Measurements from ENCODE around the gene EHD1. TPM values are rescaled to one million over a fixed set of nuclear protein-coding genes. Genes with fewer than 3 reads are reported as not detected.

Gene EHD1
- total and polyA plus RNA-seq, 9 of the 15 experiments (the other 6 are each of a cell fraction or from before 2014, with no cell fraction given) = 0.46 to 65.0 (median 16.4) TPM

GRCh38 chr11:64842851-64843685, 35.4 kb downstream of the EHD1 start (continued):
- TF ChIP-seq SNAPC5 (CRISPR knock-in tag; IDR thresholded peaks at IDR 0.05) (no peak), XRCC4 (IDR thresholded peaks at IDR 0.05; ENCODE audit: extremely low read depth, insufficient read depth, insufficient read length) (no peak), ZNF695 (CRISPR knock-in tag; IDR thresholded peaks at IDR 0.05) (no peak), CHD4 (IDR thresholded peaks at IDR 0.05; ENCODE audit: insufficient read depth, insufficient replicate concordance, low read depth, low read length, poor library complexity, severe bottlenecking) (no peak), XRCC3 (IDR thresholded peaks at IDR 0.05) (no peak), SMARCA4 (IDR thresholded peaks at IDR 0.05) (peak; percentile 66), PRPF4 (IDR thresholded peaks at IDR 0.05; ENCODE audit: insufficient read depth, low read depth, low read length, poor library complexity, severe bottlenecking) (no peak), ZBTB5 (IDR thresholded peaks at IDR 0.05) (no peak), GABPB1 (CRISPR knock-in tag; IDR thresholded peaks at IDR 0.05) (no peak), ZNF717 (CRISPR knock-in tag; IDR thresholded peaks at IDR 0.05) (no peak), ZNF311 (CRISPR knock-in tag; IDR thresholded peaks at IDR 0.05) (no peak), FOXA3 (CRISPR knock-in tag; conservative IDR thresholded peaks at IDR 0.05 in 1 of 2, IDR thresholded peaks at IDR 0.05 in 1 of 2) (peak; percentile 8 to 79; a peak in 2 of 4 replicates), POLR2AphosphoS2 (IDR thresholded peaks at IDR 0.05; ENCODE audit: low read length) (no peak), YY1 (IDR thresholded peaks at IDR 0.05; ENCODE audit: borderline replicate concordance in 1 of 3, control insufficient read depth in 1 of 3, extremely low read depth in 1 of 3, insufficient read depth in 3 of 3, insufficient read length in 1 of 3, insufficient replicate concordance in 2 of 3, low read depth in 1 of 3, low read length in 2 of 3) (no peak), ETV1 (tag; conservative IDR thresholded peaks at IDR 0.05; ENCODE audit: low read depth) (no peak), ZNF263 (CRISPR knock-in tag; IDR thresholded peaks at IDR 0.05; ENCODE audit: borderline replicate concordance) (peak; percentile 49; the same call in 1 of the 2 replicates), ARID3B (CRISPR knock-in tag; IDR thresholded peaks at IDR 0.05; ENCODE audit: borderline replicate concordance) (no peak), GTF2B (IDR thresholded peaks at IDR 0.05; ENCODE audit: extremely low read depth, insufficient read length) (no peak), TAF15 (IDR thresholded peaks at IDR 0.05; ENCODE audit: low read depth, low read length) (no peak), SMARCA5 (IDR thresholded peaks at IDR 0.05) (no peak), SNRNP70 (optimal IDR thresholded peaks at IDR 0.05; ENCODE audit: low read depth, low read length) (no peak), FOXK1 (CRISPR knock-in tag; IDR thresholded peaks at IDR 0.05; ENCODE audit: borderline replicate concordance) (no peak), ZNF274 (IDR thresholded peaks at IDR 0.05; ENCODE audit: borderline replicate concordance, low read depth, low read length) (no peak)

Data from K562 (cell line).